Measurements from ENCODE around the gene TBC1D26. TPM values are rescaled to one million over a fixed set of nuclear protein-coding genes. Genes with fewer than 3 reads are reported as not detected.
"Not testable (repeated sequence)": the region's sequence is repeated elsewhere in the genome, so short reads cannot be mapped to it uniquely, and the experiment has no call there.

Gene TBC1D26
- total RNA-seq, 4 donors from 2014 or later = 0.28 TPM; not detected in 3

DNA sequence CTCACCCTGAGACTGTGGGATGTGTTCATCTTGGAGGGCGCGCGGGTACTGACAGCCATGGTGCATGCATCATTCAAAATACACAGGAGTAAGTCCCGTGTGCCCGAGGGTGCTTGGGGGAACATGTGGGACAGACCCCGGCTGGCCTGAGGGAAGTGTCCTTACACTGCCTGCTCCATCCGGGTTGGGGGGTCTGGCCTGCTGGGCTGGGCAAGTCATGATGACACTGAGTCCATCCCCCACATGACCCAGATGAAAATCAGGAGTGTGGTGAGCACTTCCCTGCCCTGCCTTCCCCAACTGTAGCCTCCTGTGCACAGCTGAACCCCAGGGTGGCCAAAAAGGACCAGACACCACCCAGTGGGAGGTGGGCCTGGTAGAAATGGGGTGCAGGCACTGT lies 10.8 kb downstream of the TBC1D26 start:
- H3K4me1 ChIP-seq = no peaks in the 10 kb centered on the region
- H3K4me3 ChIP-seq = no peak overlapping the region
- H3K27me3 ChIP-seq = no peaks in the 10 kb centered on the region
- H3K27ac ChIP-seq = no peak overlapping the region
- no peak for DNase-seq
- TF ChIP-seq, protein P1, sequence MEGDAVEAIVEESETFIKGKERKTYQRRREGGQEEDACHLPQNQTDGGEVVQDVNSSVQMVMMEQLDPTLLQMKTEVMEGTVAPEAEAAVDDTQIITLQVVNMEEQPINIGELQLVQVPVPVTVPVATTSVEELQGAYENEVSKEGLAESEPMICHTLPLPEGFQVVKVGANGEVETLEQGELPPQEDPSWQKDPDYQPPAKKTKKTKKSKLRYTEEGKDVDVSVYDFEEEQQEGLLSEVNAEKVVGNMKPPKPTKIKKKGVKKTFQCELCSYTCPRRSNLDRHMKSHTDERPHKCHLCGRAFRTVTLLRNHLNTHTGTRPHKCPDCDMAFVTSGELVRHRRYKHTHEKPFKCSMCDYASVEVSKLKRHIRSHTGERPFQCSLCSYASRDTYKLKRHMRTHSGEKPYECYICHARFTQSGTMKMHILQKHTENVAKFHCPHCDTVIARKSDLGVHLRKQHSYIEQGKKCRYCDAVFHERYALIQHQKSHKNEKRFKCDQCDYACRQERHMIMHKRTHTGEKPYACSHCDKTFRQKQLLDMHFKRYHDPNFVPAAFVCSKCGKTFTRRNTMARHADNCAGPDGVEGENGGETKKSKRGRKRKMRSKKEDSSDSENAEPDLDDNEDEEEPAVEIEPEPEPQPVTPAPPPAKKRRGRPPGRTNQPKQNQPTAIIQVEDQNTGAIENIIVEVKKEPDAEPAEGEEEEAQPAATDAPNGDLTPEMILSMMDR (IDR thresholded peaks at IDR 0.05) = no peak
- TF ChIP-seq POLR2A (IDR thresholded peaks at IDR 0.05) = no peak
- no peaks in the 10 kb centered on the region for H3K9me3 ChIP-seq
- H3K36me3 ChIP-seq = no peaks in the 10 kb centered on the region

DNA sequence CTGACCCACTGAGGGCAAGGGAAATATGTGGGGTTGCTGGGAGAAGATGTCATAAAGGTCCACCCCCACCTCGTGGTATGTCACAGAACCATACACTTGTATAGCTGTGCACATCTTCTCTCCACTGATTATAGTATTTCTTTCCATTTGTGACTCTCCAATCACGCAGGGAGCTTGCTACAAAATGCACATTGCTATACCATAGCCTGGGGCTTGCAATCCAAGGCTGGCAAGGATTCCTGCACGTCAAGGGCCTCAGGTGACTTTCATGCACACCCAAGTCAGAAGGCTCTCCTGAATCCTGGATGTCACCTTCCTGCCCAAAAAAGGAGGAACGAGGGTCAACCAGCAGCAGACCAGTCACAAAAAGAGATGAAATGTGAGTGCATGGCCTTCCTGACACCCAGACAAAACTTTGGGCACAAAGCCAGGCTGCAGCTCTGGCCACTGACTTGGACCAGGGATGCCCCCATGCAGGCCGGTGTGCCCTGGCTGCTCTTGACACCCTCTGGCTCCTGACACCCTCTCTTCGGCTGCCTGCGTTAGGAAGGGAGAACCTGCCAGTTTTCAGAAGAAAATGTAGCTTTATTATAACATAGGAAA lies 12.1 kb downstream of the TBC1D26 start:
- Histone ChIP-seq H3K36me3 (no peaks in the 10 kb centered on the region), H3K27me3 (no peaks in the 10 kb centered on the region), H3K27ac (no peak overlapping the region), H3K4me3 (no peak overlapping the region), H3K4me1 (no peaks in the 10 kb centered on the region), H3K9me3 (no peaks in the 10 kb centered on the region)
- TF ChIP-seq, protein P1 (IDR thresholded peaks at IDR 0.05) = no peak
- no peak for TF ChIP-seq POLR2A (IDR thresholded peaks at IDR 0.05)
- no peak for DNase-seq

GRCh38 chr17:15744885-15745284 lies 12.8 kb downstream of the TBC1D26 start:
- H3K27ac ChIP-seq = no peak overlapping the region

GRCh38 chr17:15749403-15749802 lies 17.3 kb downstream of the TBC1D26 start:
- not testable (repeated sequence) for H3K4me1 ChIP-seq, DNase-seq, H3K4me3 ChIP-seq, H3K27ac ChIP-seq, H3K36me3 ChIP-seq, H3K27me3 ChIP-seq, H3K9me3 ChIP-seq

More at GRCh38 chr17:15744885-15745284, 12.8 kb downstream of the TBC1D26 start:
- H3K27me3 ChIP-seq = no peaks in the 10 kb centered on the region
- no peaks in the 10 kb centered on the region for H3K4me1 ChIP-seq
- no peak for DNase-seq
- TF ChIP-seq, protein P1 (IDR thresholded peaks at IDR 0.05) = no peak
- no peak for TF ChIP-seq POLR2A (IDR thresholded peaks at IDR 0.05)
- H3K9me3 ChIP-seq = no peaks in the 10 kb centered on the region
- no peaks in the 10 kb centered on the region for H3K36me3 ChIP-seq
- no peak overlapping the region for H3K4me3 ChIP-seq

GRCh38 chr17:15768865-15769533 lies 36.9 kb downstream of the TBC1D26 start:
- not testable (repeated sequence) for H3K27me3 ChIP-seq, H3K27ac ChIP-seq, H3K36me3 ChIP-seq, H3K4me1 ChIP-seq, DNase-seq, H3K9me3 ChIP-seq, H3K4me3 ChIP-seq

DNA sequence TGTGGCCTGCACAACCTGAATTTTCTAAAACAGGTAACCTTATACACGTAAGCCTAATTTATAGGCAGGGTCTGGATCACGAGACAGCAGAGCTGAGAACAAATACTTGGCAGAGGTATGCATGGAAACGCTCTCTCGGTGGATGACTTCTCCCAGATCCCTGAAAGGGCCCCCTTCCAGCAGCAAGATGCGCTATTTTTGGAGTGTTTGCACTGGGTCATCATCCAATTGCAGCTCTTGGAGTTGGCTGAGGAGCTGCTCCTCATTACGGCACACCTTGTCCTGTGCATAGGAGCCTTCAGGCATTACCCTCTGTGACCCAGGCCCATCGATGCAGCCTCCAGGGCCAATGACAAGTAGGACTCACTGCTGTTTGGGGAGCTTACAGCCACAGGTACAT lies 38.6 kb downstream of the TBC1D26 start:
- not testable (repeated sequence) for H3K9me3 ChIP-seq, H3K4me1 ChIP-seq, DNase-seq, H3K36me3 ChIP-seq, H3K27me3 ChIP-seq, H3K27ac ChIP-seq, H3K4me3 ChIP-seq

GRCh38 chr17:15776871-15777270 lies 44.8 kb downstream of the TBC1D26 start:
- TF ChIP-seq POLR2A (IDR thresholded peaks at IDR 0.05) = no peak
- TF ChIP-seq, protein P1 (IDR thresholded peaks at IDR 0.05) = no peak
- Histone ChIP-seq H3K4me1 (no peaks in the 10 kb centered on the region), H3K4me3 (no peak overlapping the region), H3K27ac (no peak overlapping the region), H3K9me3 (peaks cover 0 to 7% (median 0%) of the 10 kb centered on the region in 4 donors), H3K27me3 (no peaks in the 10 kb centered on the region), H3K36me3 (no peaks in the 10 kb centered on the region)
- DNase-seq = no peak
